HEK293T (cell line): Measurements from ENCODE around the gene NHS.

Experiments
- FOXA1 ChIP-seq: fragments of 450-650 bp; IDR thresholded peaks from 2 replicates; pipeline ENCODE4 v1.6.1; 2016; ENCODE audit warnings: mild to moderate bottlenecking
- TARDBP ChIP-seq: fragments of 450-650 bp; IDR thresholded peaks from 2 replicates; pipeline ENCODE4 v1.6.1; 2016

- TF ChIP-seq TARDBP (no peak), FOXA1 (no peak)
These were observed 179.9 kb downstream of the NHS start for GRCh38 chrX:17554914-17555313.
